ENCODE results near the gene COX7B. TPM values are rescaled to one million over a fixed set of nuclear protein-coding genes. Genes with fewer than 3 reads are reported as not detected.

COX7B gene
- total RNA-seq, 2 donors from 2014 or later, result 145 to 148 TPM

DNA sequence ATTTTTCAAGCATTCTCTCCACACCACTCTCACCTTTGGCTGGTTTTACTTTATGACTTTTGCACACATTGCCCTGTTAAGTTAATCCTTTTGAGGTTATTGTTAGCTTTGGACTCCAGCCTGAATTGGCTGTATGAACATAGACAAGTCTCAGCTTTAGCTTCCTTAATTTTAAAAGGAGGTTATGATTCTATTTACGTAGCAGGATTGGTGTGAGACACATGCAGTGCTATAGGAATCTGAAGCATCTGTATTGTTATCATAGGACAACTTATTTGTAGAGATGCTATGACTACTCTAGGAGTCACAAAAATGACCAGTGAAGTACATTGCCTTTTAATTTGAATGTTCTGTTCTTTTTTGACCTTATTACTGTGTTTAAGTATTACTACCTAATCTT is 54.4 kb downstream of the COX7B start:
- DNase-seq (no peak), ATAC-seq (replicated peaks in 1 of 2) (no peak)
- Mint-ChIP-seq H3K27ac (no peak overlapping the region), H3K9me3 (peaks cover 0 to 3% of the 10 kb centered on the region in 2 donors), H3K36me3 (ENCODE audit: insufficient read depth in 2 of 2) (peaks cover 0 to 2% of the 10 kb centered on the region in 2 donors), H3K27me3 (ENCODE audit: low read depth) (no peaks in the 10 kb centered on the region), H3K4me3 (no peak overlapping the region), H3K4me1 (ENCODE audit: low read depth) (no peaks in the 10 kb centered on the region)

Other genes with a start within 250 kb of the COX7B start
- gene ATRX, start 113.3 kb upstream of the COX7B start, total RNA-seq, result 10 to 100 TPM; 74.5 to 77.0 TPM
- gene MAGT1, start 4.0 kb upstream of the COX7B start, total RNA-seq, result 10 to 100 TPM; 29.6 to 35.0 TPM
- gene ATP7A, start 11.2 kb downstream of the COX7B start, total RNA-seq, result 10 to 100 TPM in 1 of 2 donors, 1 to 10 TPM in 1; 9.9 to 10.1 TPM
- gene PGAM4, start 70.2 kb downstream of the COX7B start, total RNA-seq, result not detected
- gene PGK1, start 204.8 kb downstream of the COX7B start, total RNA-seq, result 100 to 1,000 TPM; 345 to 457 TPM
- 10 to 100 TPM; 19.9 to 30.6 TPM for gene TAF9B, start 240.2 kb downstream of the COX7B start, total RNA-seq